H1 (cell line): ENCODE measurements around the gene NSMCE3. TPM values are rescaled to one million over a fixed set of nuclear protein-coding genes. Genes with fewer than 3 reads are reported as not detected.

Source experiments
- RAD21 ChIP-seq, 2 experiments: IDR thresholded peaks in 1 of 2; conservative IDR thresholded peaks in 1 of 2; 2 replicates each; pipeline ENCODE4 v1.6.1; 2011; ENCODE audit warnings: low read depth in 2 of 2, low read length in 2 of 2, improper control_type of control experiment in 1 of 2, inconsistent platforms in 1 of 2, mild to moderate bottlenecking in 1 of 2, moderate library complexity in 1 of 2
- TEAD4 ChIP-seq: IDR thresholded peaks from 2 replicates; pipeline ENCODE4 v1.6.1; 2012; ENCODE audit warnings: low read depth, low read length, inconsistent platforms, mixed read lengths
- polyA plus RNA-seq, 7 experiments: library from polyadenylated mRNA; depleted of rRNA in 3 of 7; stranded (reverse) in 5 of 7; unstranded in 2 of 7; fragments of >200 nt in 5 of 7; fragments of 200-250 nt in 2 of 7; gene quantifications; 1 replicate in 5 of 7; 2 replicates in 1 of 7; 4 replicates in 1 of 7; pipeline versions ENCODE4 v1.2.1 to v1.2.3, GENCODE V29; 2011 to 2013; ENCODE audit warnings: missing spikeins in 2 of 7, mixed read lengths in 2 of 7
- total RNA-seq: library from RNA; stranded (reverse); fragmentation: NEBNext Ultra II Directional; extraction: Animal tissue kit (Norgen Biotek cat#: 25700); gene quantifications from 2 replicates; pipeline ENCODE4 v1.2.1, GENCODE V29; 2021

The NSMCE3 gene
- total and polyA plus RNA-seq, 2 of the 8 experiments (the other 6 are each of a cell fraction or from before 2014, with no cell fraction given), result 4.3 to 6.7 TPM

GRCh38 chr15:29308299-29308698 lies 38.7 kb upstream of the NSMCE3 start (continued):
- TF ChIP-seq RAD21 (IDR thresholded peaks at IDR 0.05 in 1 of 2, conservative IDR thresholded peaks at IDR 0.05 in 1 of 2; ENCODE audit: low read depth in 2 of 2, low read length in 2 of 2), result no peak
- no peak for TF ChIP-seq TEAD4
